HepG2 (cell line): Measurements from ENCODE around the gene LRRC3C. TPM values are rescaled to one million over a fixed set of nuclear protein-coding genes. Genes with fewer than 3 reads are reported as not detected.

Experiments used
- FOXK1 ChIP-seq: sonication (generic); formaldehyde crosslinking; IDR thresholded peaks from 2 replicates; pipeline ENCODE4 v1.4.0; 2020; ENCODE audit warnings: low read depth, missing genetic modification reagents, borderline replicate concordance
- NFRKB ChIP-seq: fragments of 450-650 bp; IDR thresholded peaks from 2 replicates; pipeline ENCODE4 v1.6.1; 2017
- ONECUT2 ChIP-seq: sonication (generic); formaldehyde crosslinking; IDR thresholded peaks from 2 replicates; pipeline ENCODE4 v1.4.0; 2020; ENCODE audit warnings: missing genetic modification reagents
- SMAD9 ChIP-seq: sonication (generic); formaldehyde crosslinking; IDR thresholded peaks from 2 replicates; pipeline ENCODE4 v1.5.1; 2020; ENCODE audit warnings: mild to moderate bottlenecking, missing genetic modification reagents
- SP2 ChIP-seq: sonication (generic); formaldehyde crosslinking; IDR thresholded peaks from 2 replicates; pipeline ENCODE4 v1.5.1; 2020; ENCODE audit warnings: mild to moderate bottlenecking, missing genetic modification reagents
- YEATS4 ChIP-seq: sonication (generic); formaldehyde crosslinking; IDR thresholded peaks from 2 replicates; pipeline ENCODE4 v1.4.0; 2020; ENCODE audit warnings: missing genetic modification reagents, borderline replicate concordance
- ZMYM4 ChIP-seq: sonication (generic); formaldehyde crosslinking; IDR thresholded peaks from 2 replicates; pipeline ENCODE4 v1.8.1; 2023; ENCODE audit warnings: mild to moderate bottlenecking, missing genetic modification reagents
- ZNF136 ChIP-seq: sonication (generic); formaldehyde crosslinking; IDR thresholded peaks from 2 replicates; pipeline ENCODE4 v1.8.1; 2022; ENCODE audit warnings: low read depth, mild to moderate bottlenecking, moderate library complexity, missing genetic modification reagents
- ZNF431 ChIP-seq: sonication (generic); formaldehyde crosslinking; IDR thresholded peaks from 2 replicates; pipeline ENCODE4 v1.9.0; 2022; ENCODE audit warnings: missing genetic modification reagents, low read depth, mild to moderate bottlenecking, borderline replicate concordance
- ZNF598 ChIP-seq: sonication (generic); formaldehyde crosslinking; IDR thresholded peaks from 2 replicates; pipeline ENCODE4 v1.5.1; 2020; ENCODE audit warnings: mild to moderate bottlenecking, missing genetic modification reagents, borderline replicate concordance
- ZNF614 ChIP-seq: IDR thresholded peaks from 2 replicates; pipeline ENCODE4 v1.6.1; 2018; ENCODE audit warnings: missing biosample characterization, missing genetic modification reagents, inconsistent platforms, borderline replicate concordance
- ZSCAN12 ChIP-seq: sonication (generic); formaldehyde crosslinking; IDR thresholded peaks from 2 replicates; pipeline ENCODE4 v1.9.0; 2021; ENCODE audit warnings: mild to moderate bottlenecking, missing genetic modification reagents
- polyA plus RNA-seq, 8 experiments: library from polyadenylated mRNA; depleted of rRNA in 3 of 8; stranded (reverse) in 7 of 8; unstranded in 1 of 8; fragments of >200 nt; fragmentation: Illumina TruSeq in 4 of 8; extraction: Trizol in 4 of 8; gene quantifications; 2 replicates each; pipeline versions ENCODE4 v1.2.1 to v1.2.3, GENCODE V29; 2011 to 2016; ENCODE audit warnings: low read depth in 4 of 8, missing spikeins in 1 of 8, mixed read lengths in 1 of 8; ENCODE audit not compliant: insufficient read depth in 1 of 8
- total RNA-seq, 5 experiments: library from RNA; depleted of rRNA; stranded (reverse); fragments of >200 nt; fragmentation: Illumina TruSeq; extraction: Trizol; gene quantifications; 2 replicates each; pipeline ENCODE4 v1.2.3, GENCODE V29; 2016; ENCODE audit warnings: low read depth in 1 of 5
- TF ChIP-seq, protein P1 (sequence below): sonication (generic); formaldehyde crosslinking; IDR thresholded peaks from 2 replicates; pipeline ENCODE4 v1.8.0; 2022; ENCODE audit warnings: missing genetic modification reagents, mild to moderate bottlenecking, inconsistent platforms, borderline replicate concordance
- TF ChIP-seq, protein P2 (sequence below): sonication (generic); formaldehyde crosslinking; IDR thresholded peaks from 2 replicates; pipeline ENCODE4 v1.4.0; 2020; ENCODE audit warnings: mild to moderate bottlenecking, missing genetic modification reagents
- TF ChIP-seq, protein P3 (sequence below): sonication (generic); formaldehyde crosslinking; IDR thresholded peaks from 2 replicates; pipeline ENCODE4 v1.4.0; 2020; ENCODE audit warnings: missing genetic modification reagents, borderline replicate concordance

The LRRC3C gene
- total and polyA plus RNA-seq, 2 of the 13 experiments (the other 11 are each of a cell fraction or from before 2014, with no cell fraction given): 0.17 TPM; not detected in 1

DNA sequence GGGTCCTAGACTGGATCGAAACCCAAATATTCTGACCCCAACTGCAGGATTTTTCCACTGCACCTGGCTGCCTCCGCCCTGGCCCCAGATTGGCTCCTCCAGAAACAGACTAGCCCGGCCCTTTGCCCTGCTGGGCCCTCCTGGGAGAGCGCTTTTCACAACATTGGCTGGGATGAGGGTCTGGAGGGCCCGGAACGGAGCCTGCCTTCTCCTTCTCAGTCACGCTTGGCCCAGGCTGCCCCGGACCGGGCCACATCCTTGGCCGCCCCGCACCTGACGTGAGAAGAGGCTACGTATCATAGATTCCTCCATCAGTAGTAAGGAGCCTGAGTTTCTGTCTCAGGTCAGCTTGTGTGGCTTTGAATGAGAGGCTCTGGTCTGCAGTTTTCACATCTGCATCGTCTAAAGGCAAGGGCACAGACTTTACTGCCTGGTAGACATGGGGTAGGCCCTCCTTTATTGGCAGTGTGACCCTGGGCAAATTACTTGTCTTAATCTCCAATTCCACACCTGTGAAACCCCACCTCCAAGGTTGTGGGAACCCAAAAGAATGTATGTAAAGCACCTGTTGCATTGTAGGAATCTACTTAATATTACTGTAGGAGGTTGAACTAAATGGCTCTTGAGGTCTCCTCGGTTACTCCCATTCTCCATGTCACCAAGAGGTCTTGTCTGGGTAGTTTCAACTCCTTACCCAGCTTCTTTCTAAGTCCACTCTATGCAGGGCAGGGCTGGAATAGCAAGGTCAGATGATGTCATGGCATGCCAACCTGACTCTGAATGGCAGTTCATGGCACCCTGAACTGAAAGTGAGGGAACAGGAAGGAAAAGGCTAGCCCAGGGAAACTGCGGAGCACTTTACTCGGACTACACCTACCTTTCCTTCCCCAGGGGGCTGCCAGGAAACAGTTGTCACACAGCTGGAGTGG lies 661 bp downstream of the LRRC3C start (continued):
- TF ChIP-seq YEATS4: no peak
- TF ChIP-seq ONECUT2 (CRISPR knock-in tag): no peak
- no peak for TF ChIP-seq NFRKB
- TF ChIP-seq ZNF598 (CRISPR knock-in tag): peak; percentile 63; the same call in 1 of the 2 replicates
- TF ChIP-seq, protein P1, sequence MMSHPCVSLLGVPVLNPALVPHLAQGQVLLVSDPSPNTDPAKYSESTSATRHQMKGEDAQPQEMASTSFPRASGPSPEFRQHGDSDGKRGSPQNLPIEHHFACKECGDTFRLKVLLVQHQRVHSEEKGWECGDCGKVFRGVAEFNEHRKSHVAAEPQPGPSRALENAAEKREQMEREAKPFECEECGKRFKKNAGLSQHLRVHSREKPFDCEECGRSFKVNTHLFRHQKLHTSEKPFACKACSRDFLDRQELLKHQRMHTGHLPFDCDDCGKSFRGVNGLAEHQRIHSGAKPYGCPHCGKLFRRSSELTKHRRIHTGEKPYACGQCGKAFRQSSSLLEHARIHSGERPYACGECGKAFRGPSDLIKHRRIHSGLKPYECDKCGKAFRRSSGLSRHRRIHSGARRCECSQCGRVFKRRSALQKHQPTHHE (CRISPR knock-in tag): no peak; the same call in none of the 2 replicates
- TF ChIP-seq ZSCAN12 (CRISPR knock-in tag): no peak
- TF ChIP-seq ZNF136: no peak; the same call in 1 of the 2 replicates
- TF ChIP-seq ZNF431 (CRISPR knock-in tag): no peak
- TF ChIP-seq ZMYM4 (CRISPR knock-in tag): 0 out of 2 replicates have a peak, but pooled peaks have one; percentile 21
- TF ChIP-seq SP2 (CRISPR knock-in tag): 0 out of 2 replicates have a peak, but pooled peaks have one; percentile 19
- TF ChIP-seq ZNF614 (CRISPR knock-in tag): no peak
- no peak for TF ChIP-seq SMAD9
- TF ChIP-seq, protein P2, sequence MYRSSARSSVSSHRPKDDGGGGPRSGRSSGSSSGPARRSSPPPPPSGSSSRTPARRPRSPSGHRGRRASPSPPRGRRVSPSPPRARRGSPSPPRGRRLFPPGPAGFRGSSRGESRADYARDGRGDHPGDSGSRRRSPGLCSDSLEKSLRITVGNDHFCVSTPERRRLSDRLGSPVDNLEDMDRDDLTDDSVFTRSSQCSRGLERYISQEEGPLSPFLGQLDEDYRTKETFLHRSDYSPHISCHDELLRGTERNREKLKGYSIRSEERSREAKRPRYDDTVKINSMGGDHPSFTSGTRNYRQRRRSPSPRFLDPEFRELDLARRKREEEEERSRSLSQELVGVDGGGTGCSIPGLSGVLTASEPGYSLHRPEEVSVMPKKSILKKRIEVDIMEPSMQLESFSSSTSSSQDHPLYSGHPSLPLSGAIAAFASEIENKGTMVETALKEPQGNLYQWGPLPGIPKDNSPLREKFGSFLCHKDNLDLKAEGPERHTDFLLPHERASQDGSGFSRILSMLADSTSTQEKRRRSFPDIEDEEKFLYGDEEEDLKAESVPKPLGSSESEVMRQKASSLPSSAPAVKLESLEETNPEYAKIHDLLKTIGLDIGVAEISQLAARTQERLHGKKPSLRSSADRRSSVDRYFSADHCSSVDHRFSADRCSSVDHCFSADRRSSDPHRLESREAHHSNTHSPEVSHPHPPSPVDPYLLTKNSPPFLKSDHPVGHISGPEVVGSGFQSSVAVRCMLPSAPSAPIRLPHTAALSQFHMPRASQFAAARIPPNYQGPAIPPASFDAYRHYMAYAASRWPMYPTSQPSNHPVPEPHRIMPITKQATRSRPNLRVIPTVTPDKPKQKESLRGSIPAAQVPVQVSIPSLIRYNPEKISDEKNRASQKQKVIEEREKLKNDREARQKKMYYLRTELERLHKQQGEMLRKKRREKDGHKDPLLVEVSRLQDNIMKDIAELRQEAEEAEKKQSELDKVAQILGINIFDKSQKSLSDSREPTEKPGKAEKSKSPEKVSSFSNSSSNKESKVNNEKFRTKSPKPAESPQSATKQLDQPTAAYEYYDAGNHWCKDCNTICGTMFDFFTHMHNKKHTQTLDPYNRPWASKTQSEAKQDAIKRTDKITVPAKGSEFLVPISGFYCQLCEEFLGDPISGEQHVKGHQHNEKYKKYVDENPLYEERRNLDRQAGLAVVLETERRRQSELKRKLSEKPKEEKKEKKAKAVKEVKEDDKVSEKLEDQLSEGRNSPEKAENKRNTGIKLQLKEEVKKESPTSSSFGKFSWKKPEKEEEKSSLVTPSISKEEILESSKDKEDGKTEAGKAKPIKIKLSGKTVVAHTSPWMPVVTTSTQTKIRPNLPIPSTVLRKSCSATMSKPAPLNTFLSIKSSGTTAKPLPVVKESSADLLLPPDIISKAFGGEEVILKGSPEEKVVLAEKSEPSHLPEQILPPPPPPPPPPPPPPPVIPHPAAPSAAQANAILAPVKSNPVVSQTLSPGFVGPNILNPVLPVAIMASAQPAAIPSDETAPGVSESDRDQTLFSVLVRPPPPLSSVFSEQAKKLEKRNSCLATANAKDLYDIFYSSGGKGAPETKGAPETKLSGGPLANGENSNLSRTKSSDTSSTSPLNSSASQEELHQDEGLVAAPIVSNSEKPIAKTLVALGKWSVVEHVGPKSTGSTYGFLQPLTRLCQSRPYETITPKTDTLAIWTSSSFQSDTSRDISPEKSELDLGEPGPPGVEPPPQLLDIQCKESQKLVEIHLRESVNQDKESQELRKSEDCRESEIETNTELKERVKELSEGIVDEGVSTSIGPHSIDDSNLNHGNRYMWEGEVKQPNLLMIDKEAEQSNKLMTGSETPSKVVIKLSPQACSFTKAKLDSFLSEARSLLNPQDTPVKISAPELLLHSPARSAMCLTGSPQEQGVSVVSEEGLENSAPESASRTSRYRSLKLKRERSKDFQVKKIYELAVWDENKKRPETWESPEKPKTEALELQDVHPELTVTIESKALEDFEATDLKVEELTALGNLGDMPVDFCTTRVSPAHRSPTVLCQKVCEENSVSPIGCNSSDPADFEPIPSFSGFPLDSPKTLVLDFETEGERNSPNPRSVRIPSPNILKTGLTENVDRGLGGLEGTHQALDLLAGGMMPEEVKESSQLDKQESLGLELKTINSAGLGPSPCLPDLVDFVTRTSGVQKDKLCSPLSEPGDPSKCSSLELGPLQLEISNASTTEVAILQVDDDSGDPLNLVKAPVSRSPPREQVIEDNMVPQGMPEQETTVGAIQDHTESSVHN (CRISPR knock-in tag): no peak
- TF ChIP-seq, protein P3, sequence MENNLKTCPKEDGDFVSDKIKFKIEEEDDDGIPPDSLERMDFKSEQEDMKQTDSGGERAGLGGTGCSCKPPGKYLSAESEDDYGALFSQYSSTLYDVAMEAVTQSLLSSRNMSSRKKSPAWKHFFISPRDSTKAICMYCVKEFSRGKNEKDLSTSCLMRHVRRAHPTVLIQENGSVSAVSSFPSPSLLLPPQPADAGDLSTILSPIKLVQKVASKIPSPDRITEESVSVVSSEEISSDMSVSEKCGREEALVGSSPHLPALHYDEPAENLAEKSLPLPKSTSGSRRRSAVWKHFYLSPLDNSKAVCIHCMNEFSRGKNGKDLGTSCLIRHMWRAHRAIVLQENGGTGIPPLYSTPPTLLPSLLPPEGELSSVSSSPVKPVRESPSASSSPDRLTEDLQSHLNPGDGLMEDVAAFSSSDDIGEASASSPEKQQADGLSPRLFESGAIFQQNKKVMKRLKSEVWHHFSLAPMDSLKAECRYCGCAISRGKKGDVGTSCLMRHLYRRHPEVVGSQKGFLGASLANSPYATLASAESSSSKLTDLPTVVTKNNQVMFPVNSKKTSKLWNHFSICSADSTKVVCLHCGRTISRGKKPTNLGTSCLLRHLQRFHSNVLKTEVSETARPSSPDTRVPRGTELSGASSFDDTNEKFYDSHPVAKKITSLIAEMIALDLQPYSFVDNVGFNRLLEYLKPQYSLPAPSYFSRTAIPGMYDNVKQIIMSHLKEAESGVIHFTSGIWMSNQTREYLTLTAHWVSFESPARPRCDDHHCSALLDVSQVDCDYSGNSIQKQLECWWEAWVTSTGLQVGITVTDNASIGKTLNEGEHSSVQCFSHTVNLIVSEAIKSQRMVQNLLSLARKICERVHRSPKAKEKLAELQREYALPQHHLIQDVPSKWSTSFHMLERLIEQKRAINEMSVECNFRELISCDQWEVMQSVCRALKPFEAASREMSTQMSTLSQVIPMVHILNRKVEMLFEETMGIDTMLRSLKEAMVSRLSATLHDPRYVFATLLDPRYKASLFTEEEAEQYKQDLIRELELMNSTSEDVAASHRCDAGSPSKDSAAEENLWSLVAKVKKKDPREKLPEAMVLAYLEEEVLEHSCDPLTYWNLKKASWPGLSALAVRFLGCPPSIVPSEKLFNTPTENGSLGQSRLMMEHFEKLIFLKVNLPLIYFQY: peak; percentile 68; the same call in 1 of the 2 replicates
- no peak for TF ChIP-seq FOXK1 (CRISPR knock-in tag)
